Astrocyte of the cerebellum (primary cell): ENCODE results near the gene GSE1.

Source experiments
- DNase-seq: peaks from one replicate; pipeline ENCODE4 v3.0.0-alpha.2; 2011; ENCODE audit warnings: low read depth
- H3K4me3 ChIP-seq: 2 replicates; pipeline ENCODE4 v1.5.1; 2011; ENCODE audit warnings: mild to moderate bottlenecking, low read depth, low read length, moderate library complexity
- in situ Hi-C: cut with HindIII; loops from 2 replicates; pipeline ENCODE4 v1.10.0; 2017; ENCODE audit warnings: low sequenced_read_pairs
- TF ChIP-seq, protein P1 (sequence below): IDR thresholded peaks from 2 replicates; pipeline ENCODE4 v1.5.1; 2012; ENCODE audit warnings: low read length, low read depth, moderate library complexity, mild to moderate bottlenecking; ENCODE audit errors: missing control alignments

GSE1 gene

DNA sequence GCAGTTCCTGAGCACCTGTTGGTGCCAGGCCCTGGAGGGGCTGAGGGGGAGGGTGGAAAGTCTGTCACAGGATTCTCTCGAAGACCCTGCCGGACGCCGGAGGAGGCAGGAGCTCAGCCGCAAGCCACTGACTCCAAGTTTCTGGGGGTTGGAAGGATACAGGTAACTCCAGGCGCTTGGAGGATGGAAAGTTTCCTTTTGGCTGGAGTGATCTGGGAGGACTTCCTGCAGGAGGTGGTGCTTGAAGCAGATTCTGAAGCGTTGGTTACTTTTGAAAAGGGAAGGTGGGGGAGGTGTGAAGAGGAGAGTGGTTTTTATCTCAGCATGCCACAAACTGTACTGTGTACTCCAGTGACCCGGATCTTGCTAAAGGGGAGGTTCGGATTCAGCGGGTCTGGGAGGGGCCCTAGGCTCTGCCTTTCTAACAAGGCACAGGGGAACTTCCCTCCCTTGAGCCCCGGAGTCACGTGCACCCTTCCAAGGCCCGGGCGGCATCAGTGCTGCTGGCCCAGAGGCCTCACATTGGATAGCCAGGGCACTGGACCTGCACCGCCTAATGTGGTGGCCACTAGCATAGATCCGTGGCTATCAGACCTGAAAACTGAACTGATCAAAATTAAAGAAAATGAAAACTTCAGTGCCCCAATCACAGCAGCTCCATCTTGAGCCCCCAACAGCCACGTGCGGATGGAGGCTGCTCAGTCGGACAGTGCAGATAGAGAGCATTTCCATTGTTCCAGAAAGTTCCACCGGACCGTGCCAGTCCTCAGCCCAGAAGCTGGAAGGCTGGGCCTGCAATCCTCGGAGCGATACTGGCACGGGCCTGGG, 42.2 kb upstream of the GSE1 start:
- H3K4me3 ChIP-seq = no peak overlapping the region
- in situ Hi-C loops = no loop called here
- DNase-seq = no peak
- TF ChIP-seq, protein P1, sequence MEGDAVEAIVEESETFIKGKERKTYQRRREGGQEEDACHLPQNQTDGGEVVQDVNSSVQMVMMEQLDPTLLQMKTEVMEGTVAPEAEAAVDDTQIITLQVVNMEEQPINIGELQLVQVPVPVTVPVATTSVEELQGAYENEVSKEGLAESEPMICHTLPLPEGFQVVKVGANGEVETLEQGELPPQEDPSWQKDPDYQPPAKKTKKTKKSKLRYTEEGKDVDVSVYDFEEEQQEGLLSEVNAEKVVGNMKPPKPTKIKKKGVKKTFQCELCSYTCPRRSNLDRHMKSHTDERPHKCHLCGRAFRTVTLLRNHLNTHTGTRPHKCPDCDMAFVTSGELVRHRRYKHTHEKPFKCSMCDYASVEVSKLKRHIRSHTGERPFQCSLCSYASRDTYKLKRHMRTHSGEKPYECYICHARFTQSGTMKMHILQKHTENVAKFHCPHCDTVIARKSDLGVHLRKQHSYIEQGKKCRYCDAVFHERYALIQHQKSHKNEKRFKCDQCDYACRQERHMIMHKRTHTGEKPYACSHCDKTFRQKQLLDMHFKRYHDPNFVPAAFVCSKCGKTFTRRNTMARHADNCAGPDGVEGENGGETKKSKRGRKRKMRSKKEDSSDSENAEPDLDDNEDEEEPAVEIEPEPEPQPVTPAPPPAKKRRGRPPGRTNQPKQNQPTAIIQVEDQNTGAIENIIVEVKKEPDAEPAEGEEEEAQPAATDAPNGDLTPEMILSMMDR = no peak

GRCh38 chr16:85571563-85571812, 41.6 kb upstream of the GSE1 start:
- TF ChIP-seq, protein P1 = no peak
- in situ Hi-C loops = no loop called here
- no peak overlapping the region for H3K4me3 ChIP-seq
- DNase-seq = no peak

GRCh38 chr16:85571813-85572619, 41.1 kb upstream of the GSE1 start:
- TF ChIP-seq, protein P1 = no peak
- in situ Hi-C loops = no loop called here
- DNase-seq = no peak
- H3K4me3 ChIP-seq = no peak overlapping the region

DNA sequence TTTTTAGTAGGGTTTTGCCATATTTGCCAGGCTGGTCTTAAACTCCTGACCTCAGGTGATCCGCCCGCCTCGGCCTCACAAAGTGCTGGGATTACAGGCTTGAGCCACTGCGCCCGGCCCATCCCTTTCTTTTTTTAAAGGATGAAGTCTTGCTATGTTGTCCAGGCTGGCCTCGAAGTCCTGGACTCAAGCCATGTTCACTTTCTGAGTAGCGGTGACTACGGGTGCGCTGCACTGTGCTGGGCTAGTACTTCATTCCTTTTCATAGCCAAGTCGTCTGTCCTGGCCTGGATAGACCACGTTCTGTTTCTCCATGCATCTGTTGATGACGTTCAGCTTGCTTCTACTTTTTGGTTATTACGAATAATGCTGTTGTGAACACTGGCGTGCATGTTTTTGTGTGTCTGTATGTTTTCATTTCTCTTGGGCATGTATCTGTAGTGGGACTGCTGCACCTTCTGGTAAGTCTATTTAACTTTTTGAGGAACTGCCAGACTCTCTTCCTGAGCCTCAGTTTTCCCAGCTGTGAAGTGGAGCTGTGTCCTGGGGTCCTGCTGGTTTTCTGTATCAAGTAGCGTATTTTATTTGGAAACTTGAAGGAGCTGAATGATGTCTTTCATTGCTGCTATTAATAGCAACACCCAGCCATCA, 40.0 kb upstream of the GSE1 start:
- no peak overlapping the region for H3K4me3 ChIP-seq
- TF ChIP-seq, protein P1 = no peak
- DNase-seq = no peak
- in situ Hi-C loops = no loop called here

GRCh38 chr16:85573696-85574641, 39.2 kb upstream of the GSE1 start:
- TF ChIP-seq, protein P1 = no peak
- in situ Hi-C loops = no loop called here
- DNase-seq = no peak
- H3K4me3 ChIP-seq = no peak overlapping the region
